Measurements from ENCODE around the gene CLTCL1. TPM values are rescaled to one million over a fixed set of nuclear protein-coding genes. Genes with fewer than 3 reads are reported as not detected.

CLTCL1 gene
- total RNA-seq, 1 experiment from 2014 or later: 7.9 TPM

DNA sequence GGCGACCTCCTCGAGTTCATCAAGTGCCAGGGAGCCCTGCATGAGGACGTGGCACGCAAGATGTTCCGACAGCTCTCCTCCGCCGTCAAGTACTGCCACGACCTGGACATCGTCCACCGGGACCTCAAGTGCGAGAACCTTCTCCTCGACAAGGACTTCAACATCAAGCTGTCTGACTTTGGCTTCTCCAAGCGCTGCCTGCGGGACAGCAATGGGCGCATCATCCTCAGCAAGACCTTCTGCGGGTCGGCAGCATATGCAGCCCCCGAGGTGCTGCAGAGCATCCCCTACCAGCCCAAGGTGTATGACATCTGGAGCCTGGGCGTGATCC is 159.9 kb downstream of the CLTCL1 start:
- no peaks in the 10 kb centered on the region for H3K27me3 ChIP-seq (replicated peaks; ENCODE audit: control insufficient read depth, insufficient read depth, low read length)
- no peaks in the 10 kb centered on the region for H3K9me3 Mint-ChIP-seq (ENCODE audit: unreplicated experiment)
- H3K27me3 Mint-ChIP-seq (ENCODE audit: insufficient read depth, unreplicated experiment): no peaks in the 10 kb centered on the region
- H3K4me1 Mint-ChIP-seq (ENCODE audit: low read depth, unreplicated experiment): no peaks in the 10 kb centered on the region
- H3K4me1 ChIP-seq: no peaks in the 10 kb centered on the region
- H3K36me3 ChIP-seq (ENCODE audit: control insufficient read depth, insufficient read depth, low read length): peaks cover 2% of the 10 kb centered on the region; the same call in 1 of the 2 replicates
- no peak overlapping the region for H3K4me3 ChIP-seq (ENCODE audit: low read depth, low read length)
- TF ChIP-seq, protein P1, sequence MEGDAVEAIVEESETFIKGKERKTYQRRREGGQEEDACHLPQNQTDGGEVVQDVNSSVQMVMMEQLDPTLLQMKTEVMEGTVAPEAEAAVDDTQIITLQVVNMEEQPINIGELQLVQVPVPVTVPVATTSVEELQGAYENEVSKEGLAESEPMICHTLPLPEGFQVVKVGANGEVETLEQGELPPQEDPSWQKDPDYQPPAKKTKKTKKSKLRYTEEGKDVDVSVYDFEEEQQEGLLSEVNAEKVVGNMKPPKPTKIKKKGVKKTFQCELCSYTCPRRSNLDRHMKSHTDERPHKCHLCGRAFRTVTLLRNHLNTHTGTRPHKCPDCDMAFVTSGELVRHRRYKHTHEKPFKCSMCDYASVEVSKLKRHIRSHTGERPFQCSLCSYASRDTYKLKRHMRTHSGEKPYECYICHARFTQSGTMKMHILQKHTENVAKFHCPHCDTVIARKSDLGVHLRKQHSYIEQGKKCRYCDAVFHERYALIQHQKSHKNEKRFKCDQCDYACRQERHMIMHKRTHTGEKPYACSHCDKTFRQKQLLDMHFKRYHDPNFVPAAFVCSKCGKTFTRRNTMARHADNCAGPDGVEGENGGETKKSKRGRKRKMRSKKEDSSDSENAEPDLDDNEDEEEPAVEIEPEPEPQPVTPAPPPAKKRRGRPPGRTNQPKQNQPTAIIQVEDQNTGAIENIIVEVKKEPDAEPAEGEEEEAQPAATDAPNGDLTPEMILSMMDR (IDR thresholded peaks at IDR 0.05; ENCODE audit: insufficient read depth in 1 of 2, low read depth in 1 of 2, low read length in 1 of 2, severe bottlenecking in 1 of 2, unreplicated experiment in 1 of 2): no peak
- no peaks in the 10 kb centered on the region for H3K9me3 ChIP-seq
- no TSS peak for BruUV-seq (replicated peaks)
- no peak overlapping the region for H3K27ac Mint-ChIP-seq (ENCODE audit: unreplicated experiment)
- POLR2A ChIA-PET: no interaction called here
- no peak for DNase-seq
- intact Hi-C loops (cut with micrococcal nuclease; ENCODE audit: unreplicated experiment): no loop called here
- H3K4me3 Mint-ChIP-seq (ENCODE audit: unreplicated experiment): no peak overlapping the region
- CTCF ChIA-PET: interaction anchor here (1.4 kb wide), 1 partner anchor 13 kb away, joined by 3 read pairs; the partner anchor contains the start of gene ESS2
- peaks cover 10% of the 10 kb centered on the region for H3K36me3 Mint-ChIP-seq (ENCODE audit: insufficient read depth, unreplicated experiment)

DNA sequence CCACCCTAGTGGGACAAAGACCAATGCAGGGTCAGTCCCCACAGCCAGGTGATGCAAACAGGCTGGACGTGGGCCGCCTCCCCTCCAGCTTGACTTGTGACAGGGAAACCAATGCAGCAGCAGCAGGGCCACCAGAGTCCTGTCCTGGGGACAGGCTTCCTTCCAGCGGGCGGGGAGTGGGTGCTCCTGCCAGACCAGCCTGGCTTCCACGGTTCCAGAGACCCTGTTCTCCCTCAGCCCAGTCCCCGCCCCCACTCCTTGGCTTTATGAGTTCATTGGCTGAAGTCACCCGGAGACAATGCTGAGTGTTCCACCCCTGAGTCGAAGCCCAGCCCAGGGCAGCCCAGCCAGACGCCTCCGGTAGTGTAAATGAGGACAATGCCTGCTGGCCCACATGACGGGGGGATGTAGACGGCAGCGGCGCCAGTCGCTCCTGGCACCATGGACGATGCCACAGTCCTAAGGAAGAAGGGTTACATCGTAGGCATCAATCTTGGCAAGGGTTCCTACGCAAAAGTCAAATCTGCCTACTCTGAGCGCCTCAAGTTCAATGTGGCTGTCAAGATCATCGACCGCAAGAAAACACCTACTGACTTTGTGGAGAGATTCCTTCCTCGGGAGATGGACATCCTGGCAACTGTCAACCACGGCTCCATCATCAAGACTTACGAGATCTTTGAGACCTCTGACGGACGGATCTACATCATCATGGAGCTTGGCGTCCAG is 160.4 kb downstream of the CLTCL1 start, which contains the start of gene TSSK2:
TSS of gene TSSK2 (plus strand) at position 350 of the 726 bp plus-strand sequence. CDS start at position 442, 92 bp downstream.
- TF ChIP-seq, protein P1 (IDR thresholded peaks at IDR 0.05; ENCODE audit: insufficient read depth in 1 of 2, low read depth in 1 of 2, low read length in 1 of 2, severe bottlenecking in 1 of 2, unreplicated experiment in 1 of 2): no peak
- Mint-ChIP-seq H3K36me3 (ENCODE audit: insufficient read depth, unreplicated experiment) (peaks cover 7% of the 10 kb centered on the region), H3K27ac (ENCODE audit: unreplicated experiment) (no peak within 1 kb of the TSS), H3K4me3 (ENCODE audit: unreplicated experiment) (no peak within 1 kb of the TSS), H3K27me3 (ENCODE audit: insufficient read depth, unreplicated experiment) (no peaks in the 10 kb centered on the region), H3K9me3 (ENCODE audit: unreplicated experiment) (no peaks in the 10 kb centered on the region), H3K4me1 (ENCODE audit: low read depth, unreplicated experiment) (no peaks in the 10 kb centered on the region)
- no TSS peak for BruUV-seq (replicated peaks)
- Histone ChIP-seq H3K36me3 (ENCODE audit: control insufficient read depth, insufficient read depth, low read length) (peaks cover 2% of the 10 kb centered on the region; the same call in 1 of the 2 replicates), H3K4me3 (ENCODE audit: low read depth, low read length) (no peak within 1 kb of the TSS), H3K9me3 (no peaks in the 10 kb centered on the region), H3K27me3 (replicated peaks; ENCODE audit: control insufficient read depth, insufficient read depth, low read length) (no peaks in the 10 kb centered on the region), H3K4me1 (no peaks in the 10 kb centered on the region)
- intact Hi-C loops (cut with micrococcal nuclease; ENCODE audit: unreplicated experiment): no loop called here
- ChIA-PET POLR2A (no interaction called here), CTCF (interaction anchor here (1.4 kb wide), 1 partner anchor 13 kb away, joined by 3 read pairs; the partner anchor contains the start of gene ESS2)
- DNase-seq: no peak

DNA sequence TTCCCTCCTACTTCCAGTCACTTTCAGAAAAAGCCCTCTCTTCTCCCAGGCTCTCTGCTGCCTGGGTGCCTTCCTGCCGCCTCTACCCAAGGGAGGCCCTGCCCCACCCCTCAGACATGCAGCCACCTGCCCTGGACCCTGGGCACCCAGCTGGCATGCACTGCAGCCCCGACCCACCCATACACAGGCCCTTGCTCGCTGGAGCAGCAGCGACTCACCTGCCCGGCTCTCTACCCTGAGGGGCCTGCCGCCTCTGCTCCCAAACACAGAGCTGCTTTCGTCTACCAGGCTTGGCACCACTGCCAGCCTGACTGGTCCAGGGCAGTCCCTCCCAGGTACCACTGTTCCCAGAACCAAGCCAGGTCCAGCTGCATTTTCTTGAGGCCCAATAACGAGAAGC is 161.6 kb downstream of the CLTCL1 start:
- H3K4me1 Mint-ChIP-seq (ENCODE audit: low read depth, unreplicated experiment): no peaks in the 10 kb centered on the region
- TF ChIP-seq, protein P1 (IDR thresholded peaks at IDR 0.05; ENCODE audit: insufficient read depth in 1 of 2, low read depth in 1 of 2, low read length in 1 of 2, severe bottlenecking in 1 of 2, unreplicated experiment in 1 of 2): no peak
- BruUV-seq (replicated peaks): no TSS peak

More for the DNA sequence above, 161.6 kb downstream of the CLTCL1 start:
- Histone ChIP-seq H3K4me1 (no peaks in the 10 kb centered on the region), H3K9me3 (no peaks in the 10 kb centered on the region), H3K36me3 (ENCODE audit: control insufficient read depth, insufficient read depth, low read length) (peaks cover 2% of the 10 kb centered on the region; the same call in 1 of the 2 replicates), H3K4me3 (ENCODE audit: low read depth, low read length) (no peak overlapping the region), H3K27me3 (replicated peaks; ENCODE audit: control insufficient read depth, insufficient read depth, low read length) (no peaks in the 10 kb centered on the region)
- no peaks in the 10 kb centered on the region for H3K9me3 Mint-ChIP-seq (ENCODE audit: unreplicated experiment)
- CTCF ChIA-PET: interaction anchor here (0.6 kb wide), 1 partner anchor 17 kb away, joined by 3 read pairs; no protein-coding TSS in a partner anchor
- DNase-seq: no peak
- H3K36me3 Mint-ChIP-seq (ENCODE audit: insufficient read depth, unreplicated experiment): peaks cover 7% of the 10 kb centered on the region
- H3K27me3 Mint-ChIP-seq (ENCODE audit: insufficient read depth, unreplicated experiment): no peaks in the 10 kb centered on the region
- H3K4me3 Mint-ChIP-seq (ENCODE audit: unreplicated experiment): no peak overlapping the region
- POLR2A ChIA-PET: no interaction called here
- no peak overlapping the region for H3K27ac Mint-ChIP-seq (ENCODE audit: unreplicated experiment)
- intact Hi-C loops (cut with micrococcal nuclease; ENCODE audit: unreplicated experiment): no loop called here

Other genes starting within 250 kb of the CLTCL1 start
- gene DGCR2, start 169.3 kb downstream of the CLTCL1 start, total RNA-seq (2022): 65.6 and 67.9 TPM in 2 replicates
- not detected in 2 replicates for gene TSSK2, start 160.4 kb downstream of the CLTCL1 start, total RNA-seq (2022)
- gene ESS2, start 147.1 kb downstream of the CLTCL1 start, total RNA-seq (2022): 16.6 and 16.9 TPM in 2 replicates
- not detected in 2 replicates for gene GSC2, start 141.4 kb downstream of the CLTCL1 start, total RNA-seq (2022)
- gene SLC25A1, start 113.0 kb downstream of the CLTCL1 start, total RNA-seq (2022): 142 and 155 TPM in 2 replicates
- 57.6 and 60.1 TPM in 2 replicates for gene HIRA, start 140.0 kb upstream of the CLTCL1 start, total RNA-seq (2022)
- 42.6 and 42.7 TPM in 2 replicates for gene MRPL40, start 140.8 kb upstream of the CLTCL1 start, total RNA-seq (2022)
- 30.7 and 36.1 TPM in 2 replicates for gene C22orf39, start 156.0 kb upstream of the CLTCL1 start, total RNA-seq (2022)
- gene UFD1, start 187.5 kb upstream of the CLTCL1 start, total RNA-seq (2022): 102 and 108 TPM in 2 replicates
- gene CDC45, start 188.2 kb upstream of the CLTCL1 start, total RNA-seq (2022): 41.7 and 44.6 TPM in 2 replicates
- gene CLDN5, start 232.7 kb upstream of the CLTCL1 start, total RNA-seq (2022): not detected in 2 replicates

Measured in Caco-2 (cell line).